K562 (cell line): ENCODE results near the gene TBX1. TPM values are rescaled to one million over a fixed set of nuclear protein-coding genes. Genes with fewer than 3 reads are reported as not detected.
A peak's percentile ranks its signal among the peaks of the same experiment; 100 is the strongest.

ENCODE experiments used
- ARHGAP35 ChIP-seq: fragments of 450-650 bp; IDR thresholded peaks from 2 replicates; pipeline ENCODE4 v1.6.1; 2018; ENCODE audit not compliant: partially characterized antibody
- ETV1 ChIP-seq: fragments of 450-650 bp; conservative IDR thresholded peaks from 2 replicates; pipeline ENCODE4 v1.6.1; 2016; ENCODE audit warnings: missing genetic modification characterization, control low read depth, low read depth, missing compliant biosample characterization
- FUS ChIP-seq: fragments of 200-400 bp; formaldehyde crosslinking; optimal IDR thresholded peaks from 2 replicates; pipeline ENCODE3; 2017; ENCODE audit warnings: low read depth, low read length
- MAFF ChIP-seq: IDR thresholded peaks from 2 replicates; pipeline ENCODE4 v1.6.1; 2012; ENCODE audit warnings: low read length, improper control_type of control experiment
- ZNF311 ChIP-seq: fragments of 250-450 bp; sonication (Bioruptor Pico); IDR thresholded peaks from 2 replicates; pipeline ENCODE4 v1.4.0; 2020; ENCODE audit warnings: mild to moderate bottlenecking, moderate library complexity
- ZNF586 ChIP-seq: fragments of 450-650 bp; formaldehyde crosslinking; conservative IDR thresholded peaks from 2 replicates; pipeline ENCODE4 v1.4.0; 2020; ENCODE audit warnings: mild to moderate bottlenecking, moderate library complexity
- polyA plus RNA-seq, 8 experiments: library from polyadenylated mRNA; depleted of rRNA in 4 of 8; stranded (reverse) in 5 of 8; unstranded in 3 of 8; fragments of >200 nt; fragmentation: Nextera tagmentation in 2 of 8; fragmentation: Illumina TruSeq in 1 of 8; extraction: Ambion mirVana in 2 of 8; extraction: Trizol in 1 of 8; gene quantifications; 2 replicates each; pipeline versions ENCODE4 v1.2.1 to v1.2.3, GENCODE V29; 2011 to 2014; ENCODE audit warnings: inconsistent platforms in 1 of 8, missing spikeins in 1 of 8
- total RNA-seq, 7 experiments: library from RNA; depleted of rRNA in 6 of 7; stranded (reverse); fragments of >200 nt in 6 of 7; fragmentation: Illumina TruSeq in 2 of 7; extraction: Trizol in 2 of 7; gene quantifications; 2 replicates each; pipeline versions ENCODE4 v1.2.1 to v1.2.3, GENCODE V29; 2011 to 2021; ENCODE audit warnings: low replicate concordance in 1 of 7
- TF ChIP-seq, protein P1 (sequence below), 2 experiments: IDR thresholded peaks in 1 of 2; conservative IDR thresholded peaks in 1 of 2; 2 replicates each; pipeline ENCODE4 v1.6.1; 2016; ENCODE audit warnings: low read depth in 2 of 2, mild to moderate bottlenecking in 1 of 2, missing compliant biosample characterization in 1 of 2, missing genetic modification characterization in 1 of 2, moderate library complexity in 1 of 2
- TF ChIP-seq, protein P2 (sequence below): fragments of 450-650 bp; IDR thresholded peaks from 2 replicates; pipeline ENCODE4 v1.7.0; 2016; ENCODE audit warnings: borderline replicate concordance

The TBX1 gene
- total and polyA plus RNA-seq, 9 of the 15 experiments (the other 6 are each of a cell fraction or from before 2014, with no cell fraction given), result 0.07 to 35.0 (median 3.9) TPM

DNA sequence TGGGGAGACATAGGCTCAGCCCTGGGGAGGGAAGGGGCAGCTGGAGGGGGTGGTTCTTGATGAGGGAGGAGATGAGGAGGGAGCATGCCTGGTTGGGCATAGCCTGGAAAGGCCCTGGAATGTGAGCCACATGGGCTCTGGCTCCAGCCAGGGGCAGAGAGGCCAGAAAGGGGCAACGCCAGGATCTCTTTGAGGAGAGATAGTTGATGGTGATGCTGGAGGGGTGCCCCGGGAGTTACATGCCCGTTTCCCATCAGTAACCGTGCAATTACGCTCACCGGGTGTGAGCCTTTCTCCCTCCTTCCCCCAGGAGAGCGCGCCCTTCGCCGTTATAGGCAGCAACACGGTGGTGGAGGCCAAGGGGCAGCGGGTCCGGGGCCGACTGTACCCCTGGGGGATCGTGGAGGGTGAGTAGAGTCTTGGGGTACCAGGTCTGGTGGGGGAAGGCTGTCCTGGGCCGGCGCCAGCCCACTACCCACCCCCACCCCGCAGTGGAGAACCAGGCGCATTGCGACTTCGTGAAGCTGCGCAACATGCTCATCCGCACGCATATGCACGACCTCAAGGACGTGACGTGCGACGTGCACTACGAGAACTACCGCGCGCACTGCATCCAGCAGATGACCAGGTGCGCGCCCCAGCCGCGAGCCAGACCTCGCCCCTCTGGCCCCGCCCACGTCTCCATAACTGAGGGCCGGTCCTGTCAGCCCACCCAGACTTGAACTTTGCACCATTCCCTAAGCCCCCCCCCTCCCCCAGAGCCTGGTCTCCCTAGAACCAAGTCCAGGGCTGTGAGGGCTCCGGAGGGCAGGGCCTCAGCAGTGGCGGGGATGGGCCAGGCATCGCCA lies 39.0 kb upstream of the TBX1 start (continued):
- TF ChIP-seq, protein P1, sequence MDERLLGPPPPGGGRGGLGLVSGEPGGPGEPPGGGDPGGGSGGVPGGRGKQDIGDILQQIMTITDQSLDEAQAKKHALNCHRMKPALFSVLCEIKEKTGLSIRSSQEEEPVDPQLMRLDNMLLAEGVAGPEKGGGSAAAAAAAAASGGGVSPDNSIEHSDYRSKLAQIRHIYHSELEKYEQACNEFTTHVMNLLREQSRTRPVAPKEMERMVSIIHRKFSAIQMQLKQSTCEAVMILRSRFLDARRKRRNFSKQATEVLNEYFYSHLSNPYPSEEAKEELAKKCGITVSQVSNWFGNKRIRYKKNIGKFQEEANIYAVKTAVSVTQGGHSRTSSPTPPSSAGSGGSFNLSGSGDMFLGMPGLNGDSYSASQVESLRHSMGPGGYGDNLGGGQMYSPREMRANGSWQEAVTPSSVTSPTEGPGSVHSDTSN (CRISPR knock-in tag; IDR thresholded peaks at IDR 0.05; ENCODE audit: low read depth), result no peak
- TF ChIP-seq, protein P1 (tag; conservative IDR thresholded peaks at IDR 0.05; ENCODE audit: low read depth), result no peak
- peak; percentile 67 for TF ChIP-seq ARHGAP35
- no peak for TF ChIP-seq MAFF
- TF ChIP-seq ETV1 (tag), result no peak
- no peak for TF ChIP-seq ZNF311
- TF ChIP-seq ZNF586 (CRISPR knock-in tag), result no peak
- TF ChIP-seq FUS, result no peak
- TF ChIP-seq, protein P2, sequence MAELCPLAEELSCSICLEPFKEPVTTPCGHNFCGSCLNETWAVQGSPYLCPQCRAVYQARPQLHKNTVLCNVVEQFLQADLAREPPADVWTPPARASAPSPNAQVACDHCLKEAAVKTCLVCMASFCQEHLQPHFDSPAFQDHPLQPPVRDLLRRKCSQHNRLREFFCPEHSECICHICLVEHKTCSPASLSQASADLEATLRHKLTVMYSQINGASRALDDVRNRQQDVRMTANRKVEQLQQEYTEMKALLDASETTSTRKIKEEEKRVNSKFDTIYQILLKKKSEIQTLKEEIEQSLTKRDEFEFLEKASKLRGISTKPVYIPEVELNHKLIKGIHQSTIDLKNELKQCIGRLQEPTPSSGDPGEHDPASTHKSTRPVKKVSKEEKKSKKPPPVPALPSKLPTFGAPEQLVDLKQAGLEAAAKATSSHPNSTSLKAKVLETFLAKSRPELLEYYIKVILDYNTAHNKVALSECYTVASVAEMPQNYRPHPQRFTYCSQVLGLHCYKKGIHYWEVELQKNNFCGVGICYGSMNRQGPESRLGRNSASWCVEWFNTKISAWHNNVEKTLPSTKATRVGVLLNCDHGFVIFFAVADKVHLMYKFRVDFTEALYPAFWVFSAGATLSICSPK, result no peak
